HG03520 (cell line): ENCODE results near the gene LEUTX.

ENCODE experiments used
- ATAC-seq: cut with Tn5 transposase; IDR thresholded peaks from one replicate; pipeline ENCODE4 v1.9.1; 2021; ENCODE audit warnings: mild to moderate bottlenecking, moderate library complexity; ENCODE audit not compliant: unreplicated experiment

The LEUTX gene

DNA sequence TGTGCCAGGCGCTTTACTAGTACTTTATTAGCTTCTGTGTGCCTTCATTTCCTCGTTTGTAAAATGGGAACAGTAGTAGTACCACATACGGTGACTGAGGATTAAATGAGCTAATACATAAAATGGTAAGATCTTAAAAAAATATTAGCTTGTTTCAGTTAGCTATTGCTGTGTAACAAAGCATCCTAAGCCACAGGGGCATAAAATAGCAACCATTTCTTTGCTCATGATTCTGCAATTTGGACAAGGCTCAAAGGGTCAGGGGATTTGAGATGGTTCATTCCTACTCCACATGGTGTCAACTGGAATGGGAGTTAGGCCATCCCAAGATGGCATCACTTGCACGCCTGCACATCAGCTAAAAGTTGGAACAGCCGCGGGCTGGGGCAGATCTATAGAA is 42.0 kb downstream of the LEUTX start:
- ATAC-seq: no peak

DNA sequence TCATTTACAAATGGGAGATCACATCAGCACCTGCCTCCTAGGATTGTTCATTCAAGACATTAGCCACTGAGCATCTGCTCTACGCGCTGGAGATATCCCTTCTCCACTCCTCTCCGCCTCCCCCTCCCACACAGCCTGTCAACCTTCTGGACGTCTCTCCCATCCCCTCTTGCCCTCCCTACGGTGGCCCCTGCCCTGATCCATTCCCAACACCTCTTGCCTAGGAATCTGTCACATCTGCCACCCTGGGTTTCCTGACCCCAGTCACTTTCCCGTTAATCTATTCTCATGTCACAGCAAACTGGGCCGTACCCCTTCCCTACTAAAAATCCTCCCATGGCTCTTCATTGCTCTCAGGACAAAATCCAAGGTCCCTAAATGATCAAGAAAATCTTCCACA is 45.0 kb downstream of the LEUTX start:
- ATAC-seq: no peak

DNA sequence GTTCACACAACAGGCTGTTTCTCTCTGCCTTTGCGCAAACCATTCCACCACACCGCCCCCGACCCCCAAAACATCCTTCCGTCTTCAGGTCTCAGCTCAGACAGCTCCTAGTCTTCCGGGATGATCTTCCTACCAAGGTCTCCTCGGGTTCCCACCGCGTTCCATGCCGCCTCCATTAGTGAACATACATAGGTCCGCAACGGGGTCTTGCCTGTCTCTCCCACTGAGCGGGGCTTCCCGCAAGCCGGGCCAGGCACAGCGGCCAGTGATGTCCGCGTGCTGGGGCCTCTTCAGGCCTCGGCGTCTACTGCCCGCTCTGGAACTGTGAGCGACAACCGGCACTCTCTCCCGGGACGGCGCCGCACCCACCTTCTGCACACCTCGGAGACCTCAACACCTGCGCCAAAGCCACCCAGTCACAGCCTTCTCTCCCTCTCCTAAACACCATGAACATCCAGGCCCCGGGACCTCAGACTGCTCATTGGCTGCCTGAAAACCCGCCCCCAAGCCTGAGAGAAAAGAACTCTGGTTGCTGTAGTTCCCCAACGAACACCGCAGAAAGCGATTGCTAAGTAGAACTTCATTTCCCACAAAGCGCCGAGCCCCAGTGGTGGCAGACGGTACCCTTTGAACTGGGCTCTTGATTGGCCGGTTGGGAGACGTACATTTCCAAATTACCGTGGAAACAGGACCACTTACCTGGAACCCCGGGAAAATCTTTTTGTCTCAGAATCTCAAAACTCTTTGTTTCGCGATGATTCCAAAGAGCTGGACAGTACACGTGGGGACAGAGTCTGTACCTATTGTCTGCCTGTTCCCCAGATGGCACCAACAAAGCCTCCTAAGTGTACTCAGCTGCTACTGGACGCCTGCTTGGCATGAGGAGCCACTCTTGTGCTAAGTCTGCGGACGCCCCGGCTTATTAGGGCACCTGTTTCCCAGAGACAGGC is 45.8 kb downstream of the LEUTX start:
- ATAC-seq: peak; percentile 57

DNA sequence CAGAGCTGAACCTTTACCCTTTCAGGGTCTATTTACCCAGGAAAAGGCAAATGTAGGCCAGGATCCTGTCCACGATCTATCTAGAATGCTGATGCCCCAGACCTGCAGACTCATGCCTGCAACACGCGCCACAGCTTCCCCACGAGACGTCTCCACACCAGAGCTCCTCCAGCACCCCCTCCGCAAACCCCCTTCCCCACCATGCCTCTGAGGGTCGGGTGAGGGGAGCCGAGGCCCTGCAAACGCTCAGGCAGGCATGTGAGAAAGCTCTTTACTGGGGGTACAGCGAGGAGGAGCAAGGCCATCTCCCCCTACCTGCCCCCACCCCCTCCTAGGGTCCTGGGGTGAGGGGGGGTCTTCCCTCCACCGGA is 46.4 kb downstream of the LEUTX start:
- ATAC-seq: no peak

DNA sequence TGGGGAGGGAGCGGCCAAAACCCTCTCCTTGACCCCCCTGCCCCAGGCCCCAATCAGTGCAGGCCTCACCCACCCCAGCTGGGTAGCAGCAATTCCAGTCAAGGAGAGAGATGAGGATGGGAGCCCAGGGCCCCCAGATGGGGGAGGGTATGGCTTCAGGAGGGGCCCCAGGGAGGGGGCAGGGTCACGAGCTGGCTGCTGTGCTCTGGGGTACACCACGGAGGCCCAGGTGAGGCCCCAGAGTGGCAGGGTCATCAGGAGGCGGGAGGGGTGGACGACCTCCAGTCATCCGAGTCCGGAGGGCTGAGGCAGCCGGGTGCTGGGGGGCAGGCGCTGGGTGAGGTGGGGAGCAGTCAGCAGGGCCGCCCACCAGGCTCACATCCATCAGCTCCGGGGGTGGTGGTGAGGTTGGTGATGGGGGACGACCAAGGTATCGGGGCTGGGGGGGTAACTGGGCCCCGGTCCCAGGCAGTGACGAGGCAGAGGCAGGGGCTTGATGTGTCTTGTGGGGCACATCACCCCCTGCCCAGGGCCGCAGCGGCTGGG is 47.0 kb downstream of the LEUTX start:
- no peak for ATAC-seq

DNA sequence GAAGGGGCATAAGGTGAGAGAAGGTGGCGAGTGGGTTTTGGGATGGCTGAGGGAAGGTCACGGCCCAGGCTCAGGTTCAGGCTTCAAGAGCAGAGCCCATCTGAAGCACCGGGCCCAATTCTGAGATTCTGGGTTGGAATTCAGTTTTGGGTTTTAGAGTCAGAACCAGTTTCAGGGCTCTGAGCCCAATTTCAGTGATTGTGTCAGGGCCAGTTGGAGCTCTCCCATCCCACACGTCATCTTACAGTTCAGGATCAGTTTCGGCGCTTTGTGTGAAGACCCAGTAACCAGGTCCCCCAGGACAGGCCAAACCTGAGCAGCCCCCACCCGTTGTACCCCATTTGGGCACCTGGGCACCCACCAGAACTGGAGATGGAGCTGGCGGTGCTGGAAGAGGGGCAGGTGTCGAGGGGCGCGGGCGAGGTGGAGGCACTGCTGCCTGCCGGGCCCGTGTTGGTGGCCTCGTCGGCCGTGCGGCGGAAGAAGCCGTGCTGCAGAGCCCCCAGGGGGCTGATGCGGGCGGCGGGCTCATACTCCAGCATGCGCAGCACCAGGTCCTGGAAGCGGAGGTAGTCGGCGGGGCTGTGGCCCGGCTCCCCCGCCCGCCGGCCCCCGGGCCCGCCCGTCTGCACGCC is 47.8 kb downstream of the LEUTX start:
- no peak for ATAC-seq

DNA sequence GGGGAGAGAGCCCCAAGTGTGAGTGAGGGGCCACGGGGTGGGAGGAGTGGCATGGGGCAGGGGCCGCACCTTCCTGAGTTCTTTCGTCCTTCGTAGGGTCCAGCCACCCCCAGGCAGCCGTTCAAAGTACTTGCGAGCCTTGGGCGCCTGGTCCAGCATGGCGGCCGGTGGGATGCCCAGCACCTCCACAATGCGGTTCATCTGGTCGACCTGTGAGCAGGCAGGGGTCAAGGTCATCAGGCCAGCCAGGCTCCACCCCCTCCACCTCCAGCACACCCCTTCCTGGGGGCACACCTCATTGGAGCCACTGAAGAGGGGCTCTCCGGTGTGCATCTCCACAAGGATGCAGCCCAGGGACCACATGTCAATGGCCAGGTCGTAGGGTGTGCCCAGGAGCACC is 48.6 kb downstream of the LEUTX start:
- no peak for ATAC-seq

DNA sequence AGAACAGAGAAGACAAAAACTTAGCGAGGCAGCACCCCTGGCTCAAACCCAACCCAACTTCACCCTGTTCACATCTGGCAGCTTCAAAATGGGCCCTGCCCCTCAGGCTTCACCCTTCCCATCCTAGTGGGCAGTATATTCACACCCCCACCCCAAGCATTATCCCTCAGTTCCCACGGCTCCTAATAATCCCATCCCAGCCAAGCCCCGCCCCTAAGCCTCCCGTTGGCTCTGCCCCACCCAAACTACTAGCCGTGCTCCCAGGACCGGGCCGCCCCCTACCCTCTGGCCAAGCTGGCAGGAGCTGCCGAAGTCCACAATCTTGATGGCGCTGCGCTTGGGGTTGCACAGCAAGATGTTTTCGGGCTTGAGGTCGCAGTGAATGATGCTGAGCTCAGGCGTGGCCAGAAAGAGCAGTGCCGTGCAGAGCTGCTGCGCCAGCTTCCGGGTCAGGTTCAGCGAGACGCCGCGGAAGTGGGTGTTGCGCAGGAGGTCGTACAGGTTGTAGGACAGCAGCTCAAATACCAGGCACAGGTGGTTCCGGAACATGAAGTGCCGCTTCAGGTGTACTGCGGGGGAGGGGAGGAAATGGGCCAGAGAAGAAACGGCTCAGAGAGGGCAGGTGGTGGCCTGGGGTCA is 49.5 kb downstream of the LEUTX start:
- ATAC-seq: no peak

DNA sequence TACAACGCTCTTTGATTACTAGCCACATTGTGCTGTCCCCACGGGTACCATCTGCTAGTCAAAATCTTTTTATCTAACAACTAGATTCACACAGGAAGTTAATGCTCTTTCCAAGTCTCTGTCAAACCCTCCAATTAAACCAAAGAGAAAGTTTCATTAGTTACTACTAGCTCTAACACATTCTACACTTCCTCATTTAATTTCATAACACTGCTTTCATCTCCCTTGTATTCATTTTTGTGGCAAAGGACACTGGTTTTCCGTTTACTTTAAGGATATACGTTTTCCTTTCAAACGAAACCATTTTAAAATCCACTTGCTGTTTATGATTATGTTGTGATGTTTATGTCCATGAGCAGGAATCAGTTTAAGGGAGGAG is 50.0 kb downstream of the LEUTX start:
- ATAC-seq: no peak

DNA sequence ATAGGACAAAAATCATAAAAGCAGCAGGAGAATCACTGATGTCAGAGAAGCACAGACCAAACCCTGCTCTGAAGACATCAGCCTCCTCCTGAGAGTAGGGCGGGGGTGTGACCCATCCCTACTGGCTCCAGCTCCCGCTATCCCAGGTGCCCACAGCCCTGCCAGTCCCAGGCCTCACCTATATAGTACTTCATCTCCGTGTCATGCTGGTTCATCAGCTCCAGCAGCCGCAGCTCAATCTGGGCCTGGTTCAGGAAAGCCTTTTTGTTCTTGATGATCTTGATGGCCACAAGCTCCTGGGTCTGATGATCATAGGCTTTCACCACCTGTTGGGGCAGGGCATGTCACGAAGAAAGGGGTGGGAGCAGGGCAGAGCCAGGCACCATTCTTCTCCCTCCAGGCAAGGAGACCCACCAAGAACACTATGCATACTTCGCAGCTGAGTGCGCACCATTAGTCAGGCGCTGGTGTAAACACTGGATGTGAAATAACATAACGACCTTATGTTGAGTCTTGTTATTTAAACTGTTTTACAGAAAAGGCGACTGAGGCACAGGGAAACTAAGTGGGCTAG is 51.1 kb downstream of the LEUTX start:
- ATAC-seq: no peak

DNA sequence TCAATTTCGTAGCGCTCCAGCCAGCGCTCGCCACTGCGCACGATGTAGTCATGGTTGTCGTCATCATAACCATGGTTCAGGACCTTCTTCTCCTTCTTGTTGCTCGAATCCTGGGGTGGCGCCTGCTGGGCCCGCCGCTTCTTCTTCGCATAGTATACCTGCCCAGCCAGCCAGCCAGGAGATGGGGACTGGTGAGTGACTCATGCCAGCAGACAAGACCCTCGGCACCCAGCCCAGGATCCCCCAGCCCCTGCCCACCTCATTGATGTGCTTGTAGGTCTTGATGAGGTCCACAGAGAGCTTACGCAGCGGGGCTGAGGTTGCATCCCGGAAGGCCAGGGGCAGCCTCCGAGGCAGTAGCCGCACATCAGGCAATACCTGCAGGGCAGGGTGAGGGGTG is 51.8 kb downstream of the LEUTX start:
- ATAC-seq: no peak

DNA sequence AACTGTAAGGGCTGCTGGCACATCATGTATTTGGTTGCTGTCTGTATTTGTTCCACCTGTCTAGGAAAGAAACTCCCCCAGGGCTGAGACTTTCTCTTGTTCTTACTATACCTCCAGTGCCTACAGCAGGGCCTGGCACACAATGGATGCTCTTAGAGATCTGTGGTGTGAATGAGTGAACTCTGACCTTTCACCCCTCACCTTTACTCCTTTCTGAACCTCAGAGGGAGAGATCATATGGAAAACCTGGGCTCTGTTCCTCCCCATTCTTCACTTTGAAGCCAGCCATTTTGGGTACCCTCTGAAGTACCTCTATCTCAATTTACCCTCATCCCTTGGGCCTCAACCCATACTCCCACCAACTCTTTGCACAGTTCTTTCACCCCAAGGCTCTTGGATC is 52.2 kb downstream of the LEUTX start:
- ATAC-seq: no peak

DNA sequence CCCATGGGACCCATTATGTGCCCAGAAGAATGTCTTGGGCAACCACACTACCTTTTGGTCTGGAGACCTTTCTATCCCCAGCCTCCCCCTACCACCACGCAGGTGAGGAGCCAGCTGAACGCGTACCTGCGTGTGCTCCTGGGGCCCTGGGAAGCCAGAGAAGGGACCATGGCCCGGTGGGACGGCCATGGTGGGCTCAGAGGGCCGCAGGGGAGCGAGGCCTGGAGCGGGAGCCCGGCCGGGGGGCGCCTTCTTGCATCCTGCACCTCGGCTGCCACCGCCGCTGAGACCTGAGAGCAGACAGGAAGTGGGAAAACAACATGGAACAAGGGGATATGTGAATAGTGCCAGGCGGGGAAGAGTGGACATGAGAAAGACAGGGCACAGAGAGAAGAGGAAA is 53.0 kb downstream of the LEUTX start:
- ATAC-seq: no peak

DNA sequence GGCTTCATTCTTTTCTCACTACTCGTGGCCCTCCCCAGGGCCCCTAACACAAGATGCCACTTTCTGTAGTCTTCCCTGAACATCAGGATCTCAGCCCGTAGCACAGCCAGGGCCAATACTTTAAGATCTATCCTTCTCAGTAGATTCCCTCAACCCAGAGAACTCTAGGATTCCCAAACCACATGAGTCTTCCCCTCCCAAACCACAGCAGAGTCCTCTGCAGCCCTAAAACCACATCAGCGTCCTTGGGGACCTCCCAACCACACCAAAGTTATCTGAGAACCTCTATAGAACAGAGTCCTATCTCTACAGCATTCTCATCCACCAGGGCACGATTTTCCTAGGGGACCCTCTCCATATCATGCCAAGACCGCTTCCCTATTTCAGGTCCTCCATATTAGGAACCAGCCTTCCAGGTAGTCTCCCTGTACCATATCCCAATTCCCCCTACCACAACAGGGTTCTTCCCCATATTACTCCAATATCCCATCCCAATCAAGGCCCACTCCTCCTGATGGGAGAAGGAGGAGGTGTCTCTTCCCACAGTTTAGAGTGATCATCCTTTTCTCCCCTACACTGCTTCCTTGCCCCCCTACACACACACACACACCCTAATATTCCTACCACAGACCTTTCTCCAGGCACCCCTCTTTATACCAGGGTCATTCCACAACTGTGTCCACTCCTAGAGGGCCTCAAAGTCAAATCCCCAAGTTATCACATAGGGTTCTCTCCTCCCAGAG is 53.9 kb downstream of the LEUTX start:
- ATAC-seq: no peak

DNA sequence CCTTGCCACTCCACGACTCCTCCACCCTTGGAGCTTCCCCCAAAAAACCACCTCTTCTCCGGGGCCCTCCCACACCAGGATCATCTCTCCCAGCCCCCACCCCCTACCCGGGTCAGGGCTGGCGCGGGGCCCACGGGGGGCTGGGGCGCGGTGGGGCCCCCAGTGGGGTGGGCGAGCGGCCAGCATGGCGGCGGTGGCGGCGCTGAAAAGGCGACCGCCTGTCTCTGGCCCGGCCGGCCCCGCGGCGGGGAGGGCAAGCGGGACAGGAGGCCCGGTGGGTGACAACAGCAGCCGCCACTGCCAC is 54.5 kb downstream of the LEUTX start:
- ATAC-seq: no peak

DNA sequence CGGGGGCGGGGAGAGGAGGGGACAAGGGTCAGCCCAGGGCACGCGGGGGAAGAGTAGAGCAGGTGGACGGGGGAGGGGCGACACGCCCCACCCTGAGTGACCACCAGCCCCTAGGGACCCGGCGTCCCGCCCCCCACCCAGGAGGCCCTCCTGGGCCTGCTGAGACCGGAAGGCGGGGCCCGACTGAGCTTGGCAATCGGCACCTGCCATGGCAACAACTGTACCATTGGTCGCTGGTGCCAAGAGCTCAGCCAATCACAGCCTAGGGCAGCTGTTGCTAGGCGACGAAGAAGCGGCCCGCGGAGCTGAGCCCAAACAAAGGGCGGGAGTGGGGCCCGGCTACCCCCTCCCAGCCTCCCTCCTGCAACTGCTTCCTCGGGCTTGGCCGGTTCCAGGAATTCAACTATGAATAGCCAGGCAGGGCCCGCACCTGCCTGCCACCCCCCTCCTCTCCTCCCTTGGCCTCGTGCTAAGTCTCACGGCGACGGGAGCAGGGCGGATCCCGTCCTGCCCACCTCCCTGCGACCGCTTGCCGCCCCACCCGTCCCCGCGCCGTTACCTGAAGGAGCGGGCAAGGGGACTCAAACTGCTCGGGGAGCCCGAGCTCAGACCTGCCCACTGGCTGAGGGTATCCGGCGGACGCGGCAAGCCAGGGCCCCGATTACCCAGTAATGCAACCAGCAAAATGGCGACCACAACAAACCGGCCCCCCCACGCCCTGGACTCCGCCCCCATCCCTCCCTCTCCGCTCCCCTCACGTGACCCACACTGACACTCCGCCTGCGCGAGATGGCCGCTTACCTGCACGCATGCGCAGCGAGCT is 55.0 kb downstream of the LEUTX start, which contains the start of gene DYRK1B:
TSS of gene DYRK1B (minus strand) at position 699 of the 823 bp plus-strand sequence. CDS start 2,295 bp downstream, outside the sequence.
- peak; percentile 77 for ATAC-seq

DNA sequence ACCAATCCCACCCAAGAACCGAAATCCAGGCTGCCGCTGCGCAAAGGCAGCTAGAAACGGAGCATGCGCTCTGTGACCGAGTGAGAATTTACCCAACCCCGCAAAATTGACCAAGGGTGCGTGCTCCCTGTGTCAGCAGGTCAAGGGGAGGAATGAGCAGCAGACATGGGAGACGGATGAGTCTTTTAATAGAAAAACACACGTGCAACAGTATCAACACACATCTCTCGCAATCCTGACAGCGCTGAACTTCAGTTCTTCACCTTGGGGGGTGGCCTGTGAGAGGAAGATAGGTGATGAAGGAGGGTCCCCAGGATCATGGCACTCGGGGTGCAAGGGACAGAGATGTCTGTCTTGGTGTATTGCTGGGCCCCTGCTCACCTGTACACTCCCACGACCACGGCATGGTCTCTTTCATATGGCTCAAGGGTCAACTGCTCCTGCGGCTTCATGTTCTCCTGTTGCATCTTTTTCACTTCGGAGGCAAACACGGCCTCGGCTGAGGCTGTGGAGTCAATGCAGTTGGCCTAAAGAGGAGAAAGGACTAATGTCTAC is 55.7 kb downstream of the LEUTX start:
- no peak for ATAC-seq
